Measurements from ENCODE around the gene ADGRA3. TPM values are rescaled to one million over a fixed set of nuclear protein-coding genes. Genes with fewer than 3 reads are reported as not detected.

ADGRA3 gene
- total RNA-seq, 1 experiment from 2014 or later: 56.5 TPM

GRCh38 chr4:22414833-22415232, 101.0 kb downstream of the ADGRA3 start:
- WGBS (ENCODE audit: extremely low coverage, insufficient read length, low lambda C conversion rate): no CpG with 5 or more reads among the region's 2 CpGs

More at GRCh38 chr4:22414833-22415232, 101.0 kb downstream of the ADGRA3 start:
- Histone ChIP-seq H2BK15ac (ENCODE audit: low read depth, low read length) (no peak overlapping the region), H3K23me2 (ENCODE audit: insufficient read length, low read depth, low read length, poor library complexity, severe bottlenecking) (no peaks in the 10 kb centered on the region), H3K9me3 (ENCODE audit: control insufficient read depth, low read depth, low read length) (no peaks in the 10 kb centered on the region), H3T11ph (ENCODE audit: low read length) (no peak overlapping the region), H3K14ac (ENCODE audit: insufficient read depth, low read length) (no peak overlapping the region), H3K4me1 (ENCODE audit: insufficient read depth, low read length) (no peaks in the 10 kb centered on the region), H3K79me2 (ENCODE audit: insufficient read depth, low read length) (no peaks in the 10 kb centered on the region), H2BK5ac (ENCODE audit: insufficient read length, low read length) (no peak overlapping the region), H3K23ac (ENCODE audit: insufficient read length, low read depth, low read length) (no peak overlapping the region), H3K56ac (ENCODE audit: insufficient read length, low read depth, low read length) (no peak overlapping the region), H3K9ac (ENCODE audit: extremely low read depth, insufficient read length, low read length) (no peak overlapping the region), H2BK20ac (ENCODE audit: low read depth, low read length, poor library complexity, severe bottlenecking) (no peak overlapping the region), H3K18ac (ENCODE audit: insufficient read length, low read depth, low read length) (no peak overlapping the region), H2BK120ac (ENCODE audit: low read depth, low read length, poor library complexity, severe bottlenecking) (no peak overlapping the region), H4K20me1 (ENCODE audit: control insufficient read depth, insufficient read depth, insufficient read length) (no peaks in the 10 kb centered on the region), H2AK5ac (ENCODE audit: insufficient read length, low read length) (no peak overlapping the region), H3K27ac (ENCODE audit: insufficient read length, low read depth, low read length) (no peak overlapping the region), H3K4me2 (ENCODE audit: insufficient read depth, insufficient read length, low read length) (no peak overlapping the region), H3K27me3 (ENCODE audit: insufficient read depth, low read length) (no peaks in the 10 kb centered on the region), H4K8ac (replicated peaks; ENCODE audit: insufficient read length, low read depth, low read length) (no peak overlapping the region), H4K91ac (ENCODE audit: insufficient read length, low read depth, low read length) (no peak overlapping the region), H4K5ac (ENCODE audit: insufficient read length, low read depth, low read length) (no peak overlapping the region), H2AFZ (ENCODE audit: low read length) (no peak overlapping the region), H3K79me1 (ENCODE audit: insufficient read depth, low read depth, low read length, poor library complexity, severe bottlenecking) (no peaks in the 10 kb centered on the region), H3K4ac (ENCODE audit: low read depth, low read length) (no peak overlapping the region), H2BK12ac (ENCODE audit: insufficient read length, low read depth, low read length) (no peak overlapping the region)
- H3K9me3 Mint-ChIP-seq: no peaks in the 10 kb centered on the region
- H3K4me3 Mint-ChIP-seq: no peak overlapping the region
- no peak for TF ChIP-seq CTCF (conservative IDR thresholded peaks at IDR 0.05)
- no peak for DNase-seq
- H3K4me1 Mint-ChIP-seq: no peaks in the 10 kb centered on the region
- H3K27me3 Mint-ChIP-seq (ENCODE audit: low read depth): no peaks in the 10 kb centered on the region
- no peak overlapping the region for H3K27ac Mint-ChIP-seq
- H3K36me3 Mint-ChIP-seq (ENCODE audit: insufficient read depth in 1 of 3, low read depth in 3 of 3): peaks cover 3 to 34% (median 12%) of the 10 kb centered on the region in 3 experiments

Data from H9 (cell line).